CD14-positive monocyte (primary cell): ENCODE data around the gene SLC66A3. TPM values are rescaled to one million over a fixed set of nuclear protein-coding genes. Genes with fewer than 3 reads are reported as not detected.
A peak's percentile ranks its signal among the peaks of the same experiment; 100 is the strongest.

Experiments used
- DNase-seq, 3 donors: peaks; one replicate each; pipeline ENCODE4 v3.0.0-alpha.2; 2011 to 2022
- H2AFZ ChIP-seq: 2 replicates; pipeline ENCODE4 v1.6.0; 2012; ENCODE audit warnings: mild to moderate bottlenecking, low read depth, low read length, inconsistent platforms; ENCODE audit not compliant: insufficient read depth, poor library complexity, severe bottlenecking
- H3K27ac ChIP-seq, 2 donors: 1 replicate in 1 of 2; 2 replicates in 1 of 2; pipeline ENCODE4 v1.5.1; 2012 to 2013; ENCODE audit warnings: low read length in 2 of 2, control low read depth in 1 of 2, inconsistent platforms in 1 of 2, low read depth in 1 of 2, mild to moderate bottlenecking in 1 of 2
- H3K27me3 ChIP-seq, 2 donors: one replicate each; pipeline versions ENCODE4 v1.6.0 to v1.6.1; 2011 to 2013; ENCODE audit warnings: low read length in 2 of 2; ENCODE audit not compliant: control insufficient read depth in 2 of 2, insufficient read depth in 2 of 2
- H3K36me3 ChIP-seq, 2 donors: replicated peaks in 1 of 2; 1 replicate in 1 of 2; 2 replicates in 1 of 2; pipeline versions ENCODE4 v1.5.1 to v1.6.1; 2012 to 2013; ENCODE audit warnings: low read length in 2 of 2, control low read depth in 1 of 2, inconsistent platforms in 1 of 2, mild to moderate bottlenecking in 1 of 2; ENCODE audit not compliant: insufficient read depth in 2 of 2, control insufficient read depth in 1 of 2
- H3K4me1 ChIP-seq, 2 donors: 1 replicate in 1 of 2; 2 replicates in 1 of 2; pipeline versions ENCODE4 v1.5.1 to v1.6.1; 2012 to 2013; ENCODE audit warnings: low read length in 2 of 2, control low read depth in 1 of 2, inconsistent platforms in 1 of 2, mild to moderate bottlenecking in 1 of 2, moderate library complexity in 1 of 2; ENCODE audit not compliant: insufficient read depth in 2 of 2, control insufficient read depth in 1 of 2
- H3K4me2 ChIP-seq: replicated peaks from 2 replicates; pipeline ENCODE3; 2012; ENCODE audit warnings: low read length, moderate library complexity, mild to moderate bottlenecking; ENCODE audit not compliant: poor library complexity, severe bottlenecking; ENCODE audit errors: extremely low read depth
- H3K4me3 ChIP-seq, 3 experiments: fragments of 200-600 bp in 1 of 3; sonication (generic) in 1 of 3; replicated peaks in 1 of 3; 1 replicate in 2 of 3; 2 replicates in 1 of 3; pipeline ENCODE4 v1.5.1; 2011 to 2013; ENCODE audit warnings: low read length in 3 of 3, mild to moderate bottlenecking in 3 of 3, control low read depth in 2 of 3, low read depth in 2 of 3, inconsistent platforms in 1 of 3, moderate library complexity in 1 of 3
- H3K79me2 ChIP-seq: 2 replicates; pipeline ENCODE4 v1.6.0; 2012; ENCODE audit warnings: mild to moderate bottlenecking, control low read depth, inconsistent platforms, low read length, moderate library complexity; ENCODE audit not compliant: insufficient read depth
- H3K9ac ChIP-seq: 2 replicates; pipeline ENCODE4 v1.6.0; 2017; ENCODE audit warnings: low read length, mild to moderate bottlenecking; ENCODE audit not compliant: insufficient read depth, poor library complexity, severe bottlenecking
- H3K9me3 ChIP-seq, 2 donors: replicated peaks in 1 of 2; 1 replicate in 1 of 2; 2 replicates in 1 of 2; pipeline versions ENCODE4 v1.5.1 to v1.6.1; 2012 to 2013; ENCODE audit warnings: low read length in 2 of 2, control low read depth in 1 of 2; ENCODE audit not compliant: control insufficient read depth in 1 of 2, insufficient read depth in 1 of 2
- H4K20me1 ChIP-seq: 2 replicates; pipeline ENCODE4 v1.6.0; 2012; ENCODE audit warnings: mild to moderate bottlenecking, low read length, control low read depth, moderate library complexity; ENCODE audit not compliant: insufficient read depth
- H3K27ac Mint-ChIP-seq, 7 donors: one replicate each; pipeline ENCODE4 v1.8.0; 2020; ENCODE audit warnings: mild to moderate bottlenecking in 7 of 7, mixed read lengths in 7 of 7, moderate library complexity in 6 of 7, inconsistent platforms in 2 of 7
- H3K27me3 Mint-ChIP-seq, 3 donors: one replicate each; pipeline ENCODE4 v1.8.0; 2021 to 2022; ENCODE audit warnings: low read depth in 3 of 3, mild to moderate bottlenecking in 3 of 3, mixed read lengths in 3 of 3, moderate library complexity in 3 of 3, inconsistent platforms in 1 of 3
- H3K36me3 Mint-ChIP-seq, 2 donors: one replicate each; pipeline ENCODE4 v1.8.0; 2020; ENCODE audit warnings: mixed read lengths in 2 of 2, inconsistent platforms in 1 of 2, mild to moderate bottlenecking in 1 of 2
- H3K4me1 Mint-ChIP-seq: one replicate; pipeline ENCODE4 v1.8.0; 2020; ENCODE audit warnings: mild to moderate bottlenecking, mixed read lengths
- H3K4me3 Mint-ChIP-seq, 2 donors: one replicate each; pipeline ENCODE4 v1.8.0; 2020; ENCODE audit warnings: mild to moderate bottlenecking in 2 of 2, mixed read lengths in 2 of 2, moderate library complexity in 1 of 2
- H3K9me3 Mint-ChIP-seq, 7 donors: one replicate each; pipeline ENCODE4 v1.8.0; 2020 to 2022; ENCODE audit warnings: mixed read lengths in 7 of 7, mild to moderate bottlenecking in 6 of 7, moderate library complexity in 6 of 7, inconsistent platforms in 2 of 7
- CTCF ChIP-seq: fragments of 200-600 bp; IDR thresholded peaks from one replicate; pipeline ENCODE4 v1.8.0; 2022; ENCODE audit warnings: antibody characterized with exemption, mild to moderate bottlenecking
- WGBS: methylation state at CpG from one replicate; pipeline ENCODE4 v1.1.5; 2013; ENCODE audit warnings: missing lambda C conversion rate; ENCODE audit not compliant: insufficient coverage; 5-methylcytosine and 5-hydroxymethylcytosine counted together
- intact Hi-C, 2 donors: fragments of 100-400 bp; cut with micrococcal nuclease; formaldehyde crosslinking; loops; one replicate each; pipeline versions ENCODE4 v1.15.0 to v1.15.1; 2023
- polyA plus RNA-seq, 3 donors: library from polyadenylated mRNA; depleted of rRNA in 1 of 3; unstranded in 2 of 3; stranded (reverse) in 1 of 3; fragments of 300-500 nt in 2 of 3; fragments of >200 nt in 1 of 3; fragmentation: Illumina TruSeq in 2 of 3; gene quantifications; 1 replicate in 2 of 3; 2 replicates in 1 of 3; pipeline ENCODE4 v1.2.3, GENCODE V29; 2012 to 2021

Gene SLC66A3
- polyA plus RNA-seq, 3 donors = 51.8 to 188 (median 169) TPM

- no peak for TF ChIP-seq CTCF
- no peak overlapping the region for H3K4me2 ChIP-seq
- no peaks in the 10 kb centered on the region for H3K9me3 Mint-ChIP-seq
- H3K79me2 ChIP-seq = no peaks in the 10 kb centered on the region
- H3K9ac ChIP-seq = no peak overlapping the region
- no peaks in the 10 kb centered on the region for H3K27me3 Mint-ChIP-seq
- peaks cover 35 to 59% of the 10 kb centered on the region in 2 donors for H3K36me3 ChIP-seq
- no peaks in the 10 kb centered on the region for H4K20me1 ChIP-seq
- intact Hi-C loops = no loop called here
- H3K4me3 ChIP-seq = no peak overlapping the region
- H3K27ac ChIP-seq = no peak overlapping the region
- no peaks in the 10 kb centered on the region for H3K27me3 ChIP-seq
- peak overlapping the region in 1 of 7 donors; percentile 63 for H3K27ac Mint-ChIP-seq
- H3K9me3 ChIP-seq = no peaks in the 10 kb centered on the region
- peaks cover 0 to 5% of the 10 kb centered on the region in 2 donors for H3K4me1 ChIP-seq
- H3K4me1 Mint-ChIP-seq = peaks cover 8% of the 10 kb centered on the region
- H3K4me3 Mint-ChIP-seq = no peak overlapping the region
- no peak overlapping the region for H2AFZ ChIP-seq
- DNase-seq = no peak
- peaks cover 38 to 39% of the 10 kb centered on the region in 2 donors for H3K36me3 Mint-ChIP-seq
- WGBS = 100% methylated on average over 1 of the region's 5 CpGs
Measured at GRCh38 chr2:11222845-11223244, 67.6 kb downstream of the SLC66A3 start.

GRCh38 chr2:11224887-11225286, 69.6 kb downstream of the SLC66A3 start:
- Mint-ChIP-seq H3K27ac (peak overlapping the region in 2 of 7 donors; percentile 13 to 58), H3K4me3 (no peak overlapping the region), H3K4me1 (peaks cover 8% of the 10 kb centered on the region), H3K36me3 (peaks cover 32 to 36% of the 10 kb centered on the region in 2 donors), H3K9me3 (no peaks in the 10 kb centered on the region), H3K27me3 (no peaks in the 10 kb centered on the region)
- peak overlapping the region in 1 of 2 donors; percentile 17 for H3K27ac ChIP-seq
- H3K4me3 ChIP-seq = no peak overlapping the region
- H3K4me2 ChIP-seq = no peak overlapping the region
- peaks cover 10% of the 10 kb centered on the region for H3K79me2 ChIP-seq
- no peak overlapping the region for H3K9ac ChIP-seq
- peaks cover 0 to 5% of the 10 kb centered on the region in 2 donors for H3K4me1 ChIP-seq
- H2AFZ ChIP-seq = no peak overlapping the region
- no peak for TF ChIP-seq CTCF
- intact Hi-C loops = no loop called here
- peaks cover 26 to 38% of the 10 kb centered on the region in 2 donors for H3K36me3 ChIP-seq
- peak; percentile 26 to 56 (median 42) for DNase-seq
- H3K9me3 ChIP-seq = no peaks in the 10 kb centered on the region
- H4K20me1 ChIP-seq = no peaks in the 10 kb centered on the region
- no peaks in the 10 kb centered on the region for H3K27me3 ChIP-seq
